D721Med (cell line): ENCODE measurements around the gene PLCG2.

Experiments used
- DNase-seq: peaks from one replicate; pipeline ENCODE4 v3.0.0; 2011; ENCODE audit warnings: low spot score; ENCODE audit not compliant: insufficient read length
- FAIRE-seq: peaks from 2 replicates; lab custom pipeline; 2011; peaks lifted over from hg19 to GRCh38; lab: Jason Lieb, UNC
- TF ChIP-seq, protein P1 (sequence below): IDR thresholded peaks from 2 replicates; pipeline ENCODE4 v1.5.1; 2012; ENCODE audit warnings: mild to moderate bottlenecking, control low read depth; ENCODE audit not compliant: insufficient read depth; ENCODE audit errors: missing control alignments

Gene PLCG2

DNA sequence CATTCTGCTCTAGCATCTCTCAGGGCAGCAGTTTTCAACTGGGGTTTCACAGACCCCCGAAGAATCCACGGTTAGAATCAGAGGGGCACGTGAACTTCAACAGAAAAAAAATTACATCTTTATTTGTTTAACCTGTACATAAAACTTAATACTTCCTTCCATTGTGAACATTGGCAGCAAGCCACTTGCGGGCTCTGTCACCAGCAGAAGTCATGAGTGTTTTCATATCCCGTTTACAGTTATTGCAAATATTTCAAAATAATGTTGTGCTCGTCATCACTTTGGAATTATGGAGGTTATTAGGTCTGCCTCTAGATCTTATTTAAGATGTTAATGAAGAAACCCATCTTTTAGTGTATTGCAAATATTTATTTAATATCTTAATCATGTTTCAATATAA is 122.4 kb downstream of the PLCG2 start:
- FAIRE-seq (no peak), DNase-seq (no peak)
- TF ChIP-seq, protein P1, sequence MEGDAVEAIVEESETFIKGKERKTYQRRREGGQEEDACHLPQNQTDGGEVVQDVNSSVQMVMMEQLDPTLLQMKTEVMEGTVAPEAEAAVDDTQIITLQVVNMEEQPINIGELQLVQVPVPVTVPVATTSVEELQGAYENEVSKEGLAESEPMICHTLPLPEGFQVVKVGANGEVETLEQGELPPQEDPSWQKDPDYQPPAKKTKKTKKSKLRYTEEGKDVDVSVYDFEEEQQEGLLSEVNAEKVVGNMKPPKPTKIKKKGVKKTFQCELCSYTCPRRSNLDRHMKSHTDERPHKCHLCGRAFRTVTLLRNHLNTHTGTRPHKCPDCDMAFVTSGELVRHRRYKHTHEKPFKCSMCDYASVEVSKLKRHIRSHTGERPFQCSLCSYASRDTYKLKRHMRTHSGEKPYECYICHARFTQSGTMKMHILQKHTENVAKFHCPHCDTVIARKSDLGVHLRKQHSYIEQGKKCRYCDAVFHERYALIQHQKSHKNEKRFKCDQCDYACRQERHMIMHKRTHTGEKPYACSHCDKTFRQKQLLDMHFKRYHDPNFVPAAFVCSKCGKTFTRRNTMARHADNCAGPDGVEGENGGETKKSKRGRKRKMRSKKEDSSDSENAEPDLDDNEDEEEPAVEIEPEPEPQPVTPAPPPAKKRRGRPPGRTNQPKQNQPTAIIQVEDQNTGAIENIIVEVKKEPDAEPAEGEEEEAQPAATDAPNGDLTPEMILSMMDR: no peak

DNA sequence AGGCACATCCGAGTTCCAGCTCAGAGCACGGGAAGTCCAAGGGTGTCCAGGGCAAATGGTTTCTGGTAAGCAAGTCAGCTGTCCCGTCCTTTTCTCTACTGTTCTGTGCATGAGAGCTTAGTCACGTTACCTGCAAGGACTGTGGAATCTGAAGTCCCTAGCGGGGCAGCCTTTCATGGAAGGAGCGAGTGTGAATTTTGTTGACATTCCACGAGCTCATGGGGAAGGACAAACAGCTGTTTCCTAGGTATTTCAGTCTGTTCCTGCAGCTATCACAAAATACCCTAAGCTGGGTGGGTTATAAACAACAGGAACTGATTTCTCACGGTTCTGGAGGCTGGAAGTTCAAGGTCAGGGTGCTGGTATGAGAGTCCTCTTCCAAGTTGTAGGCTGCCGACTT is 122.9 kb downstream of the PLCG2 start:
- no peak for DNase-seq
- TF ChIP-seq, protein P1: no peak
- FAIRE-seq: no peak

DNA sequence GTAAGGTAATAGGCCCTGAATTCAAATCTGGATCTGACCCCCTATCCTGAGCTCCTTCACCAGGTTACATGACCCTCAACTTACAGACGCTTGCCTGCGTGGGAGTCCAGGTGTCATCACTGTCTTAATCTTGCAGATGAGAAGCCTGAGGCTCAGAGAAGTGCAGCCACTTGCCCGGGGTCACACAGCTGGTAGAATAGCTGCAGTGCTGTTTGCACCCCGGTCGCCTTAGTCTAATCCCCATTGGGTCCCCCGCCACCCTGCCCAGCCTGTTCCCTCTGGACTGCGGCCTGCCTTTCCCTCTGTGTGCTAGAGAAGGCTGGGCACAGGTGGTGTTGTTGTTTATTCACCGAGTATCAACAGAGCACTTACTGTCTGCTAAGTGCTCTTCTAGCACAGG is 125.2 kb downstream of the PLCG2 start:
- TF ChIP-seq, protein P1: no peak
- FAIRE-seq (no peak), DNase-seq (no peak)

DNA sequence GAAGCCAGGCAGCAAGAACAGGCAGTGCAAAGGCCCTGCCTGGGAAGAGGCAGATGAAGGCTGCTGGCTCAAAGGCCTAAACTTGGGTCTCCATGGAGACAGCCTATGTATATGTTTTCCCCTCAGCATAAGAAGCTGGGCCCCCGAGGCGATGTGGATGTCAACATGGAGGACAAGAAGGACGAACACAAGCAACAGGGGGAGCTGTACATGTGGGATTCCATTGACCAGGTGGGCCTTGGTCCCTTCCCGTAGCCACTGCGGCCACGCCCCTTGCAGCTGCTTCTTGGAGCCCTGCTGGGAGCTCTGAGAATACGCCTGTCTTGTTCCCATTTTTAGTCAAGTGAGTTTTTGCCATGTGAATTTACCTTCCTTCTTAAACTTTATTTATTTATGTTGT is 126.2 kb downstream of the PLCG2 start:
- DNase-seq (no peak), FAIRE-seq (no peak)

DNA sequence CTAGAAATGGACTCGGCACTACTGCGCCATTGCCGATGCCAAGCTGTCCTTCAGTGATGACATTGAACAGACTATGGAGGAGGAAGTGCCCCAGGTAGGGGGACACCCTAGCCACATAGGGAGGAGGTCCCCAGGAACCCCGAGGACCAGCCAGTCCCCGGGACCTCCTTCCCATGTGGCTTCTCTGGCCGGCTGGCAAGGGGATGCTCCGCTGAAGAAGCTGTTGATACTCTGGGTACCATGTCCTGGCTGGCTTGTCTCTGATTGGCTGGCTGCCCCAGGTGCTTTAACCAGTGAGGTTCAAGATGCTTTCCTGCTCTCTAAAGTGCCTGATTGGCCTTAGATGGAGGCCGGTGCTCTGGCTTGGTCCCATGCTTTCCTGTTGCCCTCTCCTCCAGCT is 128.6 kb downstream of the PLCG2 start:
- TF ChIP-seq, protein P1: no peak
- FAIRE-seq (no peak), DNase-seq (no peak)

More for the DNA sequence above, 126.2 kb downstream of the PLCG2 start:
- TF ChIP-seq, protein P1: no peak

DNA sequence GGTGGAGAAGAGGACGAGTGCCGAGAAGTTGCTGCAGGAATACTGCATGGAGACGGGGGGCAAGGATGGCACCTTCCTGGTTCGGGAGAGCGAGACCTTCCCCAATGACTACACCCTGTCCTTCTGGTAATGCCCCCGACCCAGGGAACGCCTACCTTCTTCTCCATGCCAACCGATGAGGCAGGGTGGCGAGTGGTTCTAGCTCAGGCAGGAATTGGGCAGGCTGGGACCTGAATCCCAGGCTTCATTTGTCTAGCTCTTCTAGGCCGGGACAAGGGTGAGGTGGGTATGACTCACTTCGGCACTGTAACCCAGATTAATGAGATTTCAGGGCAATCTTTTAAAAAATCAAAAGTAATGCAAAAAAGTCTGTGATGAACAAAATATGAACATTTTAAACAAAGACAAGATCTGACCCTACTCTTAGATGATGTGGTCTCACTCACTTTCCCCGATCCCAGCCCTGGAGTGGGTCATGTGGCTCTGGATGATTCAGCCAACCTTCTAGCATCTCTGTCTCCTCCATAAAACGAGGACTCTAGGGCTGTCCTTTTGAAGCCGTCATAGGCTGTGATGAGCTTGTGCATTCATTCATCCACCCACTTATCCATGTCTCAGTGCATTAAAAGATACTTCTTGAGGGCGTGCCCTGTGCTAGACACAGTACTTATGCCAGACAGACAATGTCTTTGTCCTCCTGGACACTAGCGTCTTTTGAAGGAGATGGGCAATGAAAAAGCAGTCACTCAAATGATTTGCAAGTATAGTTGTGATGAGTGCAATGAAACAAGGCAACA is 129.6 kb downstream of the PLCG2 start:
- no peak for FAIRE-seq
- TF ChIP-seq, protein P1: no peak
- no peak for DNase-seq

DNA sequence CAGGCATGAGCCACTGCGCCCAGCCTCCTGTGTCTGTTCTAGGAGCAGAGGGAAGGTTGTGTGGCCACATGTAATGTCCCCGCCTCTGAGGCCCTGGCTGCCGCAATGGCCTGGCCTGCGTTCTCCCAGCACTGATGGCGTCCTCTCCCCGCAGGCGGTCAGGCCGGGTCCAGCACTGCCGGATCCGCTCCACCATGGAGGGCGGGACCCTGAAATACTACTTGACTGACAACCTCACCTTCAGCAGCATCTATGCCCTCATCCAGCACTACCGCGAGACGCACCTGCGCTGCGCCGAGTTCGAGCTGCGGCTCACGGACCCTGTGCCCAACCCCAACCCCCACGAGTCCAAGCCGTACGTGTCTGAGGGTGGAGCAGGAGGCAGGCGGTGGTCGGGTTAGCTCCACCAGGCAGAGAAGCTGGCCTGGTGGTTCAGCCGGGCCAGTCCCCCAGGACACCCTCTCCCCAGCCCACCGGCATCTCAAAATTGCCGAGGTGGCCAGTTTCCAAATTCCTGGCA is 131.3 kb downstream of the PLCG2 start:
- no peak for DNase-seq
- FAIRE-seq: no peak
- TF ChIP-seq, protein P1: no peak
